Trophoblast cell (in vitro differentiated cells and primary cell): Measurements from ENCODE around the gene NME7.

ENCODE experiments used
- DNase-seq, 2 donors: peaks; one replicate each; pipeline ENCODE4 v3.0.0-alpha.2; 2016
- H2AFZ ChIP-seq: 2 replicates; pipeline ENCODE4 v1.6.1; 2013; ENCODE audit warnings: low read length, moderate library complexity, mild to moderate bottlenecking; ENCODE audit not compliant: insufficient read depth, poor library complexity
- H2AK5ac ChIP-seq: 2 replicates; pipeline ENCODE4 v1.6.1; 2013; ENCODE audit warnings: mild to moderate bottlenecking, low read length
- H2BK120ac ChIP-seq: 2 replicates; pipeline ENCODE4 v1.6.1; 2013; ENCODE audit warnings: low read length, mild to moderate bottlenecking, moderate library complexity; ENCODE audit not compliant: insufficient read depth, poor library complexity
- H2BK12ac ChIP-seq: 2 replicates; pipeline ENCODE4 v1.6.1; 2013; ENCODE audit warnings: mild to moderate bottlenecking, low read length, moderate library complexity
- H2BK5ac ChIP-seq: 2 replicates; pipeline ENCODE4 v1.6.1; 2013; ENCODE audit warnings: low read length, low read depth, moderate library complexity, mild to moderate bottlenecking; ENCODE audit not compliant: poor library complexity
- H3K14ac ChIP-seq: 2 replicates; pipeline ENCODE4 v1.6.1; 2013; ENCODE audit warnings: mild to moderate bottlenecking, low read length
- H3K18ac ChIP-seq: 2 replicates; pipeline ENCODE4 v1.6.1; 2013; ENCODE audit warnings: mild to moderate bottlenecking, low read length
- H3K23ac ChIP-seq: 2 replicates; pipeline ENCODE4 v1.6.1; 2013; ENCODE audit warnings: low read length
- H3K27ac ChIP-seq: 2 replicates; pipeline ENCODE4 v1.5.1; 2013; ENCODE audit warnings: low read depth, mild to moderate bottlenecking, inconsistent platforms, low read length, moderate library complexity
- H3K27me3 ChIP-seq: 2 replicates; pipeline ENCODE4 v1.6.1; 2013; ENCODE audit warnings: inconsistent platforms, mild to moderate bottlenecking, low read length, moderate library complexity; ENCODE audit not compliant: insufficient read depth
- H3K36me3 ChIP-seq, 2 experiments: 1 replicate in 1 of 2; 2 replicates in 1 of 2; pipeline ENCODE4 v1.6.1; 2013; ENCODE audit warnings: low read length in 2 of 2, mild to moderate bottlenecking in 2 of 2, moderate library complexity in 1 of 2; ENCODE audit not compliant: insufficient read depth in 2 of 2, control insufficient read depth in 1 of 2
- H3K4ac ChIP-seq: 2 replicates; pipeline ENCODE4 v1.6.1; 2013; ENCODE audit warnings: low read depth, mild to moderate bottlenecking, low read length, moderate library complexity
- H3K4me1 ChIP-seq, 2 experiments: 1 replicate in 1 of 2; 2 replicates in 1 of 2; pipeline ENCODE4 v1.6.1; 2013; ENCODE audit warnings: low read length in 2 of 2, mild to moderate bottlenecking in 2 of 2, moderate library complexity in 1 of 2; ENCODE audit not compliant: insufficient read depth in 2 of 2, control insufficient read depth in 1 of 2
- H3K4me2 ChIP-seq: 2 replicates; pipeline ENCODE4 v1.6.1; 2013; ENCODE audit warnings: inconsistent platforms, mild to moderate bottlenecking, low read length, moderate library complexity
- H3K4me3 ChIP-seq: 2 replicates; pipeline ENCODE4 v1.5.1; 2013; ENCODE audit warnings: mild to moderate bottlenecking, low read depth, low read length, inconsistent platforms
- H3K79me1 ChIP-seq: one replicate; pipeline ENCODE4 v1.6.1; 2013; ENCODE audit warnings: low read length
- H3K79me2 ChIP-seq: 2 replicates; pipeline ENCODE4 v1.6.1; 2013; ENCODE audit warnings: low read length, mild to moderate bottlenecking; ENCODE audit not compliant: control insufficient read depth, insufficient read depth, poor library complexity
- H3K9ac ChIP-seq: 2 replicates; pipeline ENCODE4 v1.6.1; 2013; ENCODE audit warnings: mild to moderate bottlenecking, low read length
- H3K9me3 ChIP-seq: 2 replicates; pipeline ENCODE4 v1.6.1; 2013; ENCODE audit warnings: low read depth, mild to moderate bottlenecking, control low read depth, inconsistent platforms, low read length; ENCODE audit not compliant: insufficient read depth
- H4K12ac ChIP-seq: 2 replicates; pipeline ENCODE4 v1.6.1; 2013; ENCODE audit warnings: low read depth, mild to moderate bottlenecking, low read length, moderate library complexity
- H4K8ac ChIP-seq: 2 replicates; pipeline ENCODE4 v1.6.1; 2013; ENCODE audit warnings: low read depth, mild to moderate bottlenecking, low read length, moderate library complexity
- H4K91ac ChIP-seq: one replicate; pipeline ENCODE4 v1.6.1; 2013; ENCODE audit warnings: low read depth, mild to moderate bottlenecking, low read length, moderate library complexity
- whole genome bisulfite sequencing: extraction: QIAGEN DNeasy Blood & Tissue Kit; methylation state at CpG from one replicate; pipeline ENCODE4 v1.1.7; 2013; ENCODE audit warnings: missing lambda C conversion rate; ENCODE audit not compliant: insufficient read length, insufficient coverage; ENCODE audit errors: extremely low coverage; 5-methylcytosine and 5-hydroxymethylcytosine counted together

The NME7 gene

DNA sequence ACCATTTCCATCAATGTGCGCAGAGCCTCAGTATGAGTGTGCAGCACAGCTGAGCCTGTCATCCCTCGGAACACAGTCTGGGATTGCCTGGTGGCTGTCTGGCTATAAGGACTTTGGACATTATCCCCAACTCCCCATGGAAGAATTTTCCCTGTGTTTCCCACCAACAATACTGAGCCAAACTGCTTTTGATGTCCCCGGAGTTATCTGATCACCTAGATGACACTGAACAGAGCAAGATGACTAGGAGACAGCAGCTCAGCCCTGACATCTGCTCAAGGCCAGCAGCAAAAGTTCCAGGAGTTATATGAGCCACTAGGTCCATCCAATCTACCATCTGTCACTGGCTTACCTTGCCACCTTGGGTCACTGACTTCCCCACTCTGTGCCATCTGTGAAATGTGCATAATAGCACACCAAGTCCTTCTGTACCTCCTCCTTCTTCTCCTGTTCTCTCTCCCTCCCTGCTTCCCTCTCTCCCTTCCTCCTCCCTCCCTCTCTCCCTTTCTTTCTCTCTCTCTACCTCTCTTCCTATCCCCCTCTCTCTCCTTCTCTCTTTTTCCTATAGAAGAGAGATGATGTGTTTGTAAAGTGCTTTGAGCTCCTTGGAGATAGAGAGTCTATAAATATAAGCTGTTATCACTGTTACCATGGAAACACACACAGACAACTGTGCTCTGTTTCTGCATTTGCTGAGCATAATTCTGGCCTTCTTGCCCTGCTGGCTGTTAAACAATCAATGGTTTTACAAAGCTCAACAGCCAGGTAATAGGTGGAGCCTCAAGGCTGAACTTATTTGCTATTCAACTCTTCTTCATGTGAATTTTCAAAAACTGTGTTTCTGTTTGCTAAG lies 280.8 kb downstream of the NME7 start:
- H2AK5ac ChIP-seq: peak overlapping the region; percentile 24
- H3K79me2 ChIP-seq: no peaks in the 10 kb centered on the region
- no peak overlapping the region for H3K4ac ChIP-seq
- H2BK12ac ChIP-seq: peak overlapping the region; percentile 63
- H2BK5ac ChIP-seq: peak overlapping the region; percentile 14
- peaks cover 18 to 23% of the 10 kb centered on the region in 2 experiments for H3K4me1 ChIP-seq
- WGBS: no CpG with 5 or more reads among the region's 3 CpGs
- peak in 1 of 2 donors; percentile 14 for DNase-seq
- H3K18ac ChIP-seq: no peak overlapping the region
- H3K9me3 ChIP-seq: no peaks in the 10 kb centered on the region
- no peak overlapping the region for H3K23ac ChIP-seq
- H2BK120ac ChIP-seq: no peak overlapping the region
- H4K91ac ChIP-seq: no peak overlapping the region
- H3K27ac ChIP-seq: no peak overlapping the region
- H4K8ac ChIP-seq: no peak overlapping the region
- no peak overlapping the region for H3K4me3 ChIP-seq
- H3K14ac ChIP-seq: no peak overlapping the region
- no peak overlapping the region for H4K12ac ChIP-seq
- no peak overlapping the region for H3K4me2 ChIP-seq
- no peaks in the 10 kb centered on the region for H3K27me3 ChIP-seq
- no peak overlapping the region for H3K9ac ChIP-seq
- H3K36me3 ChIP-seq: no peaks in the 10 kb centered on the region
- no peak overlapping the region for H2AFZ ChIP-seq
- H3K79me1 ChIP-seq: peaks cover 4% of the 10 kb centered on the region

DNA sequence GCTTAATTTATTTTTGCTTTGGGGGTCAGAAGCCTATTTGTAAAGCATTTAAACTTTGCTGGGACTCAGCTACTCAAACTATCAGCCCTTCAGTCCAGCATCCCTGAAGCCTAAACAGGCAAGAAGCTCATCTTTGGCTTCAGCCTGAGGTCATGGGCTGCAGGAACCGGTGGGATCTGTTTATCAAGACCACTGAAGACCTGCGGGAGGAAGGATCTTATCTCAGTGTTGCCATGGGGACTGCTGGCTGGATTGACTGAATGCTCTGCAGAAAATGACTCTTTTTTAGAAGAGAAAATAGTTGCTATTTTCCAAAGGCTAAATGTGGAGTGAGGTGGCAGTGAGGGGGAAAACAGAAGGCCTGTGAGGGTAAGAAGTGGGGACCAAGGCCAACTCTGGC lies 281.7 kb downstream of the NME7 start:
- Histone ChIP-seq H3K4ac (no peak overlapping the region), H3K9ac (no peak overlapping the region), H3K18ac (no peak overlapping the region), H2AFZ (no peak overlapping the region), H3K27ac (no peak overlapping the region), H4K8ac (no peak overlapping the region), H3K4me2 (no peak overlapping the region), H3K23ac (no peak overlapping the region), H3K14ac (no peak overlapping the region), H3K4me1 (peaks cover 15 to 23% of the 10 kb centered on the region in 2 experiments), H3K4me3 (no peak overlapping the region), H2AK5ac (no peak overlapping the region), H2BK5ac (no peak overlapping the region), H3K79me1 (peaks cover 6% of the 10 kb centered on the region), H2BK120ac (no peak overlapping the region), H2BK12ac (no peak overlapping the region), H3K79me2 (no peaks in the 10 kb centered on the region), H4K91ac (no peak overlapping the region), H3K27me3 (no peaks in the 10 kb centered on the region), H4K12ac (no peak overlapping the region), H3K9me3 (no peaks in the 10 kb centered on the region), H3K36me3 (no peaks in the 10 kb centered on the region)
- no CpG with 5 or more reads among the region's 2 CpGs for WGBS
- no peak for DNase-seq
